Measurements from ENCODE around the gene TOP1.

The TOP1 gene

GRCh38 chr20:41040855-41041254, 12.2 kb downstream of the TOP1 start:
- H3K36me3 ChIP-seq (ENCODE audit: control insufficient read depth, insufficient read depth, low read length, severe bottlenecking): no peaks in the 10 kb centered on the region
- DNase-seq (ENCODE audit: low read depth): no peak
- no peak overlapping the region for H3K4me3 ChIP-seq (ENCODE audit: low read length)
- H3K9ac ChIP-seq (ENCODE audit: low read length): no peak overlapping the region
- no peaks in the 10 kb centered on the region for H3K27me3 ChIP-seq (replicated peaks; ENCODE audit: control insufficient read depth, insufficient read depth, low read length)
- no peaks in the 10 kb centered on the region for H3K9me3 ChIP-seq (ENCODE audit: control insufficient read depth, low read length)
- peaks cover 6% of the 10 kb centered on the region for H3K4me1 ChIP-seq (ENCODE audit: control insufficient read depth, insufficient read depth, low read length)

- Histone ChIP-seq H3K27me3 (replicated peaks; ENCODE audit: control insufficient read depth, insufficient read depth, low read length) (no peaks in the 10 kb centered on the region), H3K9me3 (ENCODE audit: control insufficient read depth, low read length) (no peaks in the 10 kb centered on the region), H3K36me3 (ENCODE audit: control insufficient read depth, insufficient read depth, low read length, severe bottlenecking) (no peaks in the 10 kb centered on the region), H3K9ac (ENCODE audit: low read length) (no peak overlapping the region), H3K4me1 (ENCODE audit: control insufficient read depth, insufficient read depth, low read length) (peaks cover 13% of the 10 kb centered on the region), H3K4me3 (ENCODE audit: low read length) (no peak overlapping the region)
- no peak for DNase-seq (ENCODE audit: low read depth)
Measured at GRCh38 chr20:41041693-41042092, 13.1 kb downstream of the TOP1 start.

GRCh38 chr20:41044409-41045062, 15.9 kb downstream of the TOP1 start:
- Histone ChIP-seq H3K9ac (ENCODE audit: low read length) (no peak overlapping the region), H3K4me1 (ENCODE audit: control insufficient read depth, insufficient read depth, low read length) (peaks cover 35% of the 10 kb centered on the region)
- DNase-seq (ENCODE audit: low read depth): no peak

GRCh38 chr20:41045671-41046070, 17.0 kb downstream of the TOP1 start:
- no peak for DNase-seq (ENCODE audit: low read depth)
- H3K4me3 ChIP-seq (ENCODE audit: low read length): no peak overlapping the region
- no peak overlapping the region for H3K9ac ChIP-seq (ENCODE audit: low read length)
- no peaks in the 10 kb centered on the region for H3K36me3 ChIP-seq (ENCODE audit: control insufficient read depth, insufficient read depth, low read length, severe bottlenecking)
- peaks cover 46% of the 10 kb centered on the region for H3K4me1 ChIP-seq (ENCODE audit: control insufficient read depth, insufficient read depth, low read length)
- no peaks in the 10 kb centered on the region for H3K9me3 ChIP-seq (ENCODE audit: control insufficient read depth, low read length)
- H3K27me3 ChIP-seq (replicated peaks; ENCODE audit: control insufficient read depth, insufficient read depth, low read length): no peaks in the 10 kb centered on the region

More at GRCh38 chr20:41044409-41045062, 15.9 kb downstream of the TOP1 start:
- Histone ChIP-seq H3K4me3 (ENCODE audit: low read length) (no peak overlapping the region), H3K9me3 (ENCODE audit: control insufficient read depth, low read length) (no peaks in the 10 kb centered on the region), H3K27me3 (replicated peaks; ENCODE audit: control insufficient read depth, insufficient read depth, low read length) (no peaks in the 10 kb centered on the region), H3K36me3 (ENCODE audit: control insufficient read depth, insufficient read depth, low read length, severe bottlenecking) (no peaks in the 10 kb centered on the region)

GRCh38 chr20:41046716-41047115, 18.1 kb downstream of the TOP1 start:
- Histone ChIP-seq H3K9me3 (ENCODE audit: control insufficient read depth, low read length) (no peaks in the 10 kb centered on the region), H3K4me3 (ENCODE audit: low read length) (no peak overlapping the region), H3K9ac (ENCODE audit: low read length) (no peak overlapping the region), H3K4me1 (ENCODE audit: control insufficient read depth, insufficient read depth, low read length) (peaks cover 57% of the 10 kb centered on the region), H3K36me3 (ENCODE audit: control insufficient read depth, insufficient read depth, low read length, severe bottlenecking) (no peaks in the 10 kb centered on the region), H3K27me3 (replicated peaks; ENCODE audit: control insufficient read depth, insufficient read depth, low read length) (no peaks in the 10 kb centered on the region)
- DNase-seq (ENCODE audit: low read depth): no peak

- H3K36me3 ChIP-seq (ENCODE audit: control insufficient read depth, insufficient read depth, low read length, severe bottlenecking): no peaks in the 10 kb centered on the region
- peak overlapping the region; percentile 60 for H3K4me3 ChIP-seq (ENCODE audit: low read length)
- no peak for DNase-seq (ENCODE audit: low read depth)
- H3K4me1 ChIP-seq (ENCODE audit: control insufficient read depth, insufficient read depth, low read length): peaks cover 64% of the 10 kb centered on the region
- no peaks in the 10 kb centered on the region for H3K9me3 ChIP-seq (ENCODE audit: control insufficient read depth, low read length)
- no peaks in the 10 kb centered on the region for H3K27me3 ChIP-seq (replicated peaks; ENCODE audit: control insufficient read depth, insufficient read depth, low read length)
- H3K9ac ChIP-seq (ENCODE audit: low read length): no peak overlapping the region
Measured at GRCh38 chr20:41047279-41047974, 18.8 kb downstream of the TOP1 start.

GRCh38 chr20:41047975-41048305, 19.3 kb downstream of the TOP1 start:
- peak overlapping the region; percentile 60 for H3K4me3 ChIP-seq (ENCODE audit: low read length)
- peak overlapping the region; percentile 25 for H3K9ac ChIP-seq (ENCODE audit: low read length)
- peaks cover 69% of the 10 kb centered on the region for H3K4me1 ChIP-seq (ENCODE audit: control insufficient read depth, insufficient read depth, low read length)
- no peaks in the 10 kb centered on the region for H3K9me3 ChIP-seq (ENCODE audit: control insufficient read depth, low read length)
- no peaks in the 10 kb centered on the region for H3K27me3 ChIP-seq (replicated peaks; ENCODE audit: control insufficient read depth, insufficient read depth, low read length)
- DNase-seq (ENCODE audit: low read depth): peak; percentile 72
- H3K36me3 ChIP-seq (ENCODE audit: control insufficient read depth, insufficient read depth, low read length, severe bottlenecking): no peaks in the 10 kb centered on the region

GRCh38 chr20:41048461-41049301, 20.1 kb downstream of the TOP1 start:
- Histone ChIP-seq H3K36me3 (ENCODE audit: control insufficient read depth, insufficient read depth, low read length, severe bottlenecking) (no peaks in the 10 kb centered on the region), H3K4me1 (ENCODE audit: control insufficient read depth, insufficient read depth, low read length) (peaks cover 76% of the 10 kb centered on the region), H3K27me3 (replicated peaks; ENCODE audit: control insufficient read depth, insufficient read depth, low read length) (no peaks in the 10 kb centered on the region), H3K4me3 (ENCODE audit: low read length) (peak overlapping the region; percentile 60), H3K9me3 (ENCODE audit: control insufficient read depth, low read length) (no peaks in the 10 kb centered on the region), H3K9ac (ENCODE audit: low read length) (peak overlapping the region; percentile 25)
- DNase-seq (ENCODE audit: low read depth): no peak

GRCh38 chr20:41049451-41049850, 20.8 kb downstream of the TOP1 start:
- H3K9me3 ChIP-seq (ENCODE audit: control insufficient read depth, low read length): no peaks in the 10 kb centered on the region
- DNase-seq (ENCODE audit: low read depth): no peak
- peaks cover 80% of the 10 kb centered on the region for H3K4me1 ChIP-seq (ENCODE audit: control insufficient read depth, insufficient read depth, low read length)
- H3K9ac ChIP-seq (ENCODE audit: low read length): no peak overlapping the region
- peak overlapping the region; percentile 60 for H3K4me3 ChIP-seq (ENCODE audit: low read length)
- no peaks in the 10 kb centered on the region for H3K36me3 ChIP-seq (ENCODE audit: control insufficient read depth, insufficient read depth, low read length, severe bottlenecking)
- H3K27me3 ChIP-seq (replicated peaks; ENCODE audit: control insufficient read depth, insufficient read depth, low read length): no peaks in the 10 kb centered on the region

- Histone ChIP-seq H3K9me3 (ENCODE audit: control insufficient read depth, low read length) (no peaks in the 10 kb centered on the region), H3K9ac (ENCODE audit: low read length) (peak overlapping the region; percentile 48), H3K4me3 (ENCODE audit: low read length) (peak overlapping the region; percentile 51), H3K27me3 (replicated peaks; ENCODE audit: control insufficient read depth, insufficient read depth, low read length) (no peaks in the 10 kb centered on the region), H3K4me1 (ENCODE audit: control insufficient read depth, insufficient read depth, low read length) (peaks cover 89% of the 10 kb centered on the region), H3K36me3 (ENCODE audit: control insufficient read depth, insufficient read depth, low read length, severe bottlenecking) (no peaks in the 10 kb centered on the region)
- peak; percentile 70 for DNase-seq (ENCODE audit: low read depth)
Measured at GRCh38 chr20:41050361-41051008, 21.9 kb downstream of the TOP1 start.

All from adipocyte (in vitro differentiated cells).